H1 (cell line): ENCODE measurements around the gene TMEM250.

Experiments used
- ATF2 ChIP-seq: IDR thresholded peaks from 2 replicates; pipeline ENCODE4 v1.6.1; 2012; ENCODE audit warnings: low read length, inconsistent platforms
- ATF3 ChIP-seq: IDR thresholded peaks from 2 replicates; pipeline ENCODE4 v1.6.1; 2011; ENCODE audit warnings: low read depth, mild to moderate bottlenecking, low read length; ENCODE audit not compliant: insufficient read depth
- CTCF ChIP-seq, 3 experiments: IDR thresholded peaks; 1 replicate in 2 of 3; 2 replicates in 1 of 3; pipeline versions ENCODE4 v1.5.1 to v1.6.1; 2011; ENCODE audit warnings: low read length in 3 of 3, mild to moderate bottlenecking in 3 of 3, inconsistent platforms in 2 of 3, low read depth in 1 of 3, moderate library complexity in 1 of 3; ENCODE audit not compliant: insufficient read depth in 1 of 3; ENCODE audit errors: control extremely low read depth in 1 of 3
- EP300 ChIP-seq, 2 experiments: IDR thresholded peaks; 1 replicate in 1 of 2; 2 replicates in 1 of 2; pipeline ENCODE4 v1.6.1; 2011 to 2012; ENCODE audit warnings: low read depth in 2 of 2, low read length in 2 of 2, mild to moderate bottlenecking in 2 of 2, borderline replicate concordance in 1 of 2, inconsistent platforms in 1 of 2, moderate library complexity in 1 of 2
- EZH2 ChIP-seq: fragments of 200-600 bp; sonication (generic); IDR thresholded peaks from 2 replicates; pipeline ENCODE4 v1.7.1; 2012; ENCODE audit warnings: low read depth, mild to moderate bottlenecking, moderate library complexity, low read length, inconsistent platforms; ENCODE audit not compliant: severe bottlenecking
- MAX ChIP-seq: IDR thresholded peaks from 2 replicates; pipeline ENCODE4 v1.6.1; 2012; ENCODE audit warnings: inconsistent platforms
- POLR2A ChIP-seq, 2 experiments: IDR thresholded peaks; 1 replicate in 1 of 2; 2 replicates in 1 of 2; pipeline ENCODE4 v1.6.1; 2011; ENCODE audit warnings: low read depth in 2 of 2, low read length in 2 of 2, mild to moderate bottlenecking in 2 of 2; ENCODE audit errors: control extremely low read depth in 1 of 2
- POLR2AphosphoS5 ChIP-seq: IDR thresholded peaks from 2 replicates; pipeline ENCODE4 v1.6.1; 2011; ENCODE audit warnings: low read depth, low read length

GRCh38 chr9:136115641-136116359, 2.9 kb downstream of the TMEM250 start:
- no peak for TF ChIP-seq POLR2A (IDR thresholded peaks at IDR 0.05; ENCODE audit: control extremely low read depth in 1 of 2, low read depth in 2 of 2, low read length in 2 of 2)
- TF ChIP-seq ATF2, result no peak
- no peak for TF ChIP-seq MAX
- no peak for TF ChIP-seq EZH2
- TF ChIP-seq CTCF (IDR thresholded peaks at IDR 0.05; ENCODE audit: control extremely low read depth in 1 of 3, insufficient read depth in 1 of 3, low read depth in 1 of 3, low read length in 3 of 3), result no peak
- no peak for TF ChIP-seq ATF3
- no peak for TF ChIP-seq EP300 (IDR thresholded peaks at IDR 0.05; ENCODE audit: borderline replicate concordance in 1 of 2, low read depth in 2 of 2, low read length in 2 of 2)
- no peak for TF ChIP-seq POLR2AphosphoS5
